GM12878 (cell line): ENCODE results near the gene LRRC74B. TPM values are rescaled to one million over a fixed set of nuclear protein-coding genes. Genes with fewer than 3 reads are reported as not detected.

Experiments
- ATAC-seq: fragments of 200-7000 bp; cut with Tn5 transposase; 3 replicates; pipeline ENCODE4 v1.9.1; 2020; ENCODE audit warnings: mild to moderate bottlenecking, moderate library complexity
- BruUV-seq: library from RNA; stranded (reverse); fragments of 400-500 nt; replicated peaks from 2 replicates; lab custom pipeline; 2021; lab: Mats Ljungman, UMichigan
- CTCF ChIA-PET: fragments of 300-600 bp; sonication (Branson Sonifier 250); formaldehyde crosslinking; extraction: SDS; loops from one replicate; lab custom pipeline; 2021; ENCODE audit warnings: inconsistent platforms; lab: Yijun Ruan, JAX
- POLR2A ChIA-PET: fragments of 350-600 bp; formaldehyde crosslinking; extraction: SDS; loops from one replicate; lab custom pipeline; 2021; ENCODE audit warnings: inconsistent platforms; lab: Charles Lee
- RAD21 ChIA-PET: fragments of 300-600 bp; sonication (Branson Sonifier 250); formaldehyde crosslinking; loops from one replicate; lab custom pipeline; 2023; ENCODE audit warnings: antibody characterized with exemption; ENCODE audit not compliant: unreplicated experiment; lab: Charles Lee
- SMC1A ChIA-PET: fragments of 300-600 bp; sonication (Branson Sonifier 250); formaldehyde crosslinking; loops from one replicate; lab custom pipeline; 2023; ENCODE audit not compliant: unreplicated experiment, uncharacterized antibody; lab: Charles Lee
- DNase-seq: peaks from one replicate; pipeline ENCODE4 v3.0.0-alpha.2; 2011; ENCODE audit warnings: low read depth, low spot score
- FAIRE-seq: peaks from 3 replicates; lab custom pipeline; 2011; peaks lifted over from hg19 to GRCh38; lab: Jason Lieb, UNC
- H2AFZ ChIP-seq: 2 replicates; pipeline ENCODE4 v1.6.0; 2011; ENCODE audit warnings: low read depth, low read length, control low read depth; ENCODE audit not compliant: control insufficient read depth
- H3K27ac ChIP-seq: 2 replicates; pipeline ENCODE4 v1.5.1; 2011; ENCODE audit warnings: control low read depth; ENCODE audit not compliant: control insufficient read depth, insufficient read depth
- H3K27me3 ChIP-seq, 2 experiments: replicated peaks in 1 of 2; 2 replicates each; pipeline versions ENCODE4 v1.6.0 to v1.6.1; 2011; ENCODE audit warnings: low read length in 1 of 2; ENCODE audit not compliant: control insufficient read depth in 2 of 2, insufficient read depth in 2 of 2
- H3K36me3 ChIP-seq, 2 experiments: 2 replicates each; pipeline ENCODE4 v1.5.1; 2011; ENCODE audit warnings: low read length in 1 of 2; ENCODE audit not compliant: control insufficient read depth in 2 of 2, insufficient read depth in 2 of 2
- H3K4me1 ChIP-seq: 2 replicates; pipeline ENCODE4 v1.6.1; 2011; ENCODE audit warnings: mild to moderate bottlenecking, low read length, moderate library complexity, mixed read lengths; ENCODE audit not compliant: control insufficient read depth, insufficient read depth
- H3K4me2 ChIP-seq: 2 replicates; pipeline ENCODE4 v1.6.0; 2011; ENCODE audit warnings: control low read depth; ENCODE audit not compliant: control insufficient read depth, insufficient read depth
- H3K4me3 ChIP-seq: fragments of 200-600 bp; sonication (generic); 2 replicates; pipeline ENCODE4 v1.5.1; 2016
- H3K79me2 ChIP-seq: 2 replicates; pipeline ENCODE4 v1.6.0; 2011; ENCODE audit warnings: low read length; ENCODE audit not compliant: control insufficient read depth, insufficient read depth
- H3K9ac ChIP-seq: 2 replicates; pipeline ENCODE4 v1.8.0; 2011; ENCODE audit warnings: low read length, control low read depth, mixed read lengths; ENCODE audit not compliant: control insufficient read depth, insufficient read depth
- H3K9me3 ChIP-seq: replicated peaks from 3 replicates; pipeline ENCODE4 v1.5.1; 2011; ENCODE audit warnings: mild to moderate bottlenecking, low read length; ENCODE audit not compliant: control insufficient read depth, insufficient read depth
- H4K20me1 ChIP-seq: 2 replicates; pipeline ENCODE4 v1.6.0; 2011; ENCODE audit not compliant: control insufficient read depth, insufficient read depth
- CBFB ChIP-seq: IDR thresholded peaks from 2 replicates; pipeline ENCODE4 v1.6.1; 2016; ENCODE audit warnings: antibody characterized with exemption, low read depth
- MYC ChIP-seq: IDR thresholded peaks from 2 replicates; pipeline ENCODE4 v1.6.1; 2011; ENCODE audit warnings: mild to moderate bottlenecking, low read length, moderate library complexity, inconsistent platforms; ENCODE audit not compliant: insufficient read depth, insufficient replicate concordance, insufficient read length, severe bottlenecking
- NFYA ChIP-seq: IDR thresholded peaks from 2 replicates; pipeline ENCODE4 v1.6.1; 2011; ENCODE audit warnings: low read depth, mild to moderate bottlenecking, low read length, improper control_type of control experiment, borderline replicate concordance
- POLR2A ChIP-seq: IDR thresholded peaks from 2 replicates; pipeline ENCODE4 v1.6.1; 2011; ENCODE audit warnings: low read depth, mild to moderate bottlenecking, low read length
- RB1 ChIP-seq: fragments of 450-650 bp; formaldehyde crosslinking; IDR thresholded peaks from 2 replicates; pipeline ENCODE4 v1.6.1; 2017; ENCODE audit warnings: mild to moderate bottlenecking, borderline replicate concordance
- SMARCA5 ChIP-seq: fragments of 450-650 bp; IDR thresholded peaks from 2 replicates; pipeline ENCODE4 v1.6.1; 2017; ENCODE audit warnings: mild to moderate bottlenecking
- WGBS: methylation state at CpG from one replicate; pipeline ENCODE4 v1.1.6; 2016; ENCODE audit warnings: low lambda C conversion rate; ENCODE audit not compliant: insufficient replicate concordance, insufficient coverage; ENCODE audit errors: missing lambda C conversion rate; 5-methylcytosine and 5-hydroxymethylcytosine counted together
- in situ Hi-C: fragments of 300-500 bp; cut with MboI; formaldehyde crosslinking; loops from 9 replicates; pipeline ENCODE4 v1.14.3; 2018; ENCODE audit warnings: mixed read lengths
- intact Hi-C: fragments of 100-400 bp; cut with micrococcal nuclease; formaldehyde crosslinking; loops from one replicate; pipeline ENCODE4 v1.14.2; 2022; ENCODE audit not compliant: unreplicated experiment
- polyA plus RNA-seq, 11 experiments: library from polyadenylated mRNA; depleted of rRNA in 4 of 11; unstranded in 6 of 11; stranded (reverse) in 5 of 11; fragments of >200 nt; fragmentation: Nextera tagmentation in 4 of 11; fragmentation: Illumina TruSeq in 1 of 11; extraction: Ambion mirVana in 4 of 11; extraction: Trizol in 1 of 11; gene quantifications; 1 replicate in 1 of 11; 2 replicates in 10 of 11; pipeline versions ENCODE4 v1.2.1 to v1.2.3, GENCODE V29; 2011 to 2016; ENCODE audit warnings: inconsistent platforms in 2 of 11, missing spikeins in 2 of 11, low read depth in 1 of 11
- total RNA-seq, 4 experiments: library from RNA; depleted of rRNA in 3 of 4; stranded (reverse); fragments of >200 nt in 3 of 4; fragmentation: Illumina TruSeq in 1 of 4; extraction: Trizol in 1 of 4; gene quantifications; 2 replicates each; pipeline versions ENCODE4 v1.2.1 to v1.2.3, GENCODE V29; 2013 to 2021
- TF ChIP-seq, protein P1 (sequence below): fragments of 450-650 bp; IDR thresholded peaks from 2 replicates; pipeline ENCODE4 v1.6.1; 2018; ENCODE audit warnings: mild to moderate bottlenecking, low read depth, moderate library complexity; ENCODE audit not compliant: partially characterized antibody
- TF ChIP-seq, protein P2 (sequence below): fragments of 150-350 bp; IDR thresholded peaks from 2 replicates; pipeline ENCODE4 v1.6.1; 2016; ENCODE audit warnings: low read depth, low read length
- TF ChIP-seq, protein P3 (sequence below): IDR thresholded peaks from 2 replicates; pipeline ENCODE4 v1.6.1; 2011; ENCODE audit warnings: low read depth, mild to moderate bottlenecking, low read length, moderate library complexity, borderline replicate concordance; ENCODE audit errors: extremely low read depth

LRRC74B gene
- total and polyA plus RNA-seq, 10 of the 15 experiments (the other 5 are each of a cell fraction or from before 2014, with no cell fraction given): not detected

DNA sequence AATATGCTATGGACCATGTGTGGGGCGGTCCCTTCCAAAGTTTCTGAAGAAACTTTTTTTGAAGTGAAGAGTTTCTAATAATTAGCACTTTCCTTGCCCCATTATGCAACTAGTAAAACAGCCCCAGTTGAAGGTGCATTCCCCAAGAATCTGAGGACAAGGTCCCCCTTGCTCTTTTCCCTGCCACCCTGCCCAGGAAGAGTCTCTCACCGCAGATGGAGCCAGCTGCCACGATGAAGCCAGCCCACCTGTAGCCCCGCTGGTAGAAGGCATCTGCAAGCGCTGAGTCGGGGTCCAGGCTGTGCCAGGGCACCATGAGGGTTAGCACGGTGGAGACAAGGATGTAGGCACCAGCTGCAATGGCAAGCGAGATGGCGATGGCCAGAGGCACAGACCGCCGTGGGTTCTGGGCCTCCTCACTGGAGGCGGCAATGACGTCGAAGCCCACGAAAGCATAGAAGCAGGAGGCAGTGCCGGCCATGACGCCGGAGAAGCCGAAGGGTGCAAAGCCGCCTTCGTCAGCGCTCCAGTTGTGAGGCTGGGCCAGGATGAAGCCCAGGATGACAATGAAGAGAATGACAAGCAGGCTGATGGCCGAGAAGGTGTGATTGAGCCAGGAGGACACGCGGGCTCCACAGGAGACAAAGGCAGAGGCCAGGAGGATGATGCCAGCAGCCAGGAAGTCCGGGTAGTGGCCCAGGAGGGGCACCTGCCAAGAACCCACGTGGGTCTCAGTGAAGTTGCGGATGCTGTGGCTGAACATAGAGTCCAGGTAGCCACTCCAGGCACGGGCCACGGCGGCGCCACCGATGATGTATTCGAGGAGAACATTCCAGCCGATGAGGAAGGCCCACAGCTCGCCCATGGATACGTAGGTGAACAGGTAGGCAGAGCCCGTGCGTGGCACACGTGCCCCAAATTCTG, 14.9 kb upstream of the LRRC74B start:
- Histone ChIP-seq H3K36me3 (no peaks in the 10 kb centered on the region), H3K4me3 (no peak overlapping the region), H3K4me2 (no peak overlapping the region), H2AFZ (no peak overlapping the region), H3K27ac (no peak overlapping the region), H3K79me2 (no peaks in the 10 kb centered on the region), H3K27me3 (no peaks in the 10 kb centered on the region; a peak in 1 of 4 replicates), H4K20me1 (no peaks in the 10 kb centered on the region)
- intact Hi-C loops (no loop called here), in situ Hi-C loops (no loop called here)
- POLR2A ChIA-PET: interaction anchor here (0.5 kb wide), 1 partner anchor 16 kb away, joined by 3 read pairs; no protein-coding TSS in a partner anchor
- DNase-seq (no peak), FAIRE-seq (no peak)
- RAD21 ChIA-PET: no interaction called here
- no peak for TF ChIP-seq NFYA
- no peak for TF ChIP-seq MYC
- TF ChIP-seq POLR2A: no peak
- TF ChIP-seq, all 136 proteins: peak for 0
- Histone ChIP-seq H3K4me1 (peaks cover 7% of the 10 kb centered on the region), H3K9me3 (no peaks in the 10 kb centered on the region), H3K9ac (no peak overlapping the region)
- ATAC-seq: no peak
- 58% methylated on average over 40 of the region's 40 CpGs for WGBS
- no TSS peak for BruUV-seq
- SMC1A ChIA-PET: no interaction called here
- CTCF ChIA-PET: no interaction called here

DNA sequence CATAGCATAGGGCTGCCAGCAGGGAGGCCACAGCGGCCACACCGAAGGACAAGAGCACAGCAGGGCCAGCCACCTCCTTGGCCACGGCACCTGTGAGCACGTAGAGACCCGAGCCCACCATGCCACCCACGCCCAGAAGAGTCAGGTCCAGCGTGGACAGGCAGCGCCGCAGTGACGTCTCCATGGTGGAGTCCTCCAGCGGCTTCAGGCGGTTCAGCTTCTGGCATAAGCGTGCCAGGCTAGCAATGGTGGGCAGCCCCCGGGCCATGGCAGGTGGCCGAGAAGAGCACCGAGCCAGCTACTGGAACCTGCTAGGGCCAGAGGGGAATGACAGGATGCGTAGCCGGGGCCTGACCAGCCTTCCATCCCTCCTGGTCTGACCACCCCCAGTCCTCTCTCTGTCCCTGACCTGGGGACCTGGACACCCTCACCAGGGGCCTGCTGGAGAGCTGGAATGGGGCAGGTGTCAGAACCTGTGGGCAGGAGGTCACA, 14.2 kb upstream of the LRRC74B start:
- H3K4me3 ChIP-seq: no peak overlapping the region
- FAIRE-seq: no peak
- intact Hi-C loops (no loop called here), in situ Hi-C loops (no loop called here)
- no peak overlapping the region for H3K9ac ChIP-seq
- peaks cover 7% of the 10 kb centered on the region for H3K4me1 ChIP-seq
- no peaks in the 10 kb centered on the region; a peak in 1 of 4 replicates for H3K27me3 ChIP-seq
- BruUV-seq: no TSS peak
- no peaks in the 10 kb centered on the region for H4K20me1 ChIP-seq
- CTCF ChIA-PET: no interaction called here
- RAD21 ChIA-PET: no interaction called here
- no peak for ATAC-seq
- POLR2A ChIA-PET: interaction anchor here (0.5 kb wide), 1 partner anchor 15 kb away, joined by 3 read pairs; no protein-coding TSS in a partner anchor
- 0 out of 2 replicates have a peak overlapping the region, but pooled peaks have one; percentile 9 for H3K4me2 ChIP-seq
- no peaks in the 10 kb centered on the region for H3K9me3 ChIP-seq
- SMC1A ChIA-PET: no interaction called here
- no peak overlapping the region for H2AFZ ChIP-seq
- WGBS: 63% methylated on average over 18 of the region's 18 CpGs
- H3K36me3 ChIP-seq: no peaks in the 10 kb centered on the region
- H3K79me2 ChIP-seq: no peaks in the 10 kb centered on the region
- H3K27ac ChIP-seq: no peak overlapping the region
- DNase-seq: no peak
- TF ChIP-seq, protein P1, sequence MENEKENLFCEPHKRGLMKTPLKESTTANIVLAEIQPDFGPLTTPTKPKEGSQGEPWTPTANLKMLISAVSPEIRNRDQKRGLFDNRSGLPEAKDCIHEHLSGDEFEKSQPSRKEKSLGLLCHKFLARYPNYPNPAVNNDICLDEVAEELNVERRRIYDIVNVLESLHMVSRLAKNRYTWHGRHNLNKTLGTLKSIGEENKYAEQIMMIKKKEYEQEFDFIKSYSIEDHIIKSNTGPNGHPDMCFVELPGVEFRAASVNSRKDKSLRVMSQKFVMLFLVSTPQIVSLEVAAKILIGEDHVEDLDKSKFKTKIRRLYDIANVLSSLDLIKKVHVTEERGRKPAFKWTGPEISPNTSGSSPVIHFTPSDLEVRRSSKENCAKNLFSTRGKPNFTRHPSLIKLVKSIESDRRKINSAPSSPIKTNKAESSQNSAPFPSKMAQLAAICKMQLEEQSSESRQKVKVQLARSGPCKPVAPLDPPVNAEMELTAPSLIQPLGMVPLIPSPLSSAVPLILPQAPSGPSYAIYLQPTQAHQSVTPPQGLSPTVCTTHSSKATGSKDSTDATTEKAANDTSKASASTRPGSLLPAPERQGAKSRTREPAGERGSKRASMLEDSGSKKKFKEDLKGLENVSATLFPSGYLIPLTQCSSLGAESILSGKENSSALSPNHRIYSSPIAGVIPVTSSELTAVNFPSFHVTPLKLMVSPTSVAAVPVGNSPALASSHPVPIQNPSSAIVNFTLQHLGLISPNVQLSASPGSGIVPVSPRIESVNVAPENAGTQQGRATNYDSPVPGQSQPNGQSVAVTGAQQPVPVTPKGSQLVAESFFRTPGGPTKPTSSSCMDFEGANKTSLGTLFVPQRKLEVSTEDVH: no peak
- TF ChIP-seq, protein P2, sequence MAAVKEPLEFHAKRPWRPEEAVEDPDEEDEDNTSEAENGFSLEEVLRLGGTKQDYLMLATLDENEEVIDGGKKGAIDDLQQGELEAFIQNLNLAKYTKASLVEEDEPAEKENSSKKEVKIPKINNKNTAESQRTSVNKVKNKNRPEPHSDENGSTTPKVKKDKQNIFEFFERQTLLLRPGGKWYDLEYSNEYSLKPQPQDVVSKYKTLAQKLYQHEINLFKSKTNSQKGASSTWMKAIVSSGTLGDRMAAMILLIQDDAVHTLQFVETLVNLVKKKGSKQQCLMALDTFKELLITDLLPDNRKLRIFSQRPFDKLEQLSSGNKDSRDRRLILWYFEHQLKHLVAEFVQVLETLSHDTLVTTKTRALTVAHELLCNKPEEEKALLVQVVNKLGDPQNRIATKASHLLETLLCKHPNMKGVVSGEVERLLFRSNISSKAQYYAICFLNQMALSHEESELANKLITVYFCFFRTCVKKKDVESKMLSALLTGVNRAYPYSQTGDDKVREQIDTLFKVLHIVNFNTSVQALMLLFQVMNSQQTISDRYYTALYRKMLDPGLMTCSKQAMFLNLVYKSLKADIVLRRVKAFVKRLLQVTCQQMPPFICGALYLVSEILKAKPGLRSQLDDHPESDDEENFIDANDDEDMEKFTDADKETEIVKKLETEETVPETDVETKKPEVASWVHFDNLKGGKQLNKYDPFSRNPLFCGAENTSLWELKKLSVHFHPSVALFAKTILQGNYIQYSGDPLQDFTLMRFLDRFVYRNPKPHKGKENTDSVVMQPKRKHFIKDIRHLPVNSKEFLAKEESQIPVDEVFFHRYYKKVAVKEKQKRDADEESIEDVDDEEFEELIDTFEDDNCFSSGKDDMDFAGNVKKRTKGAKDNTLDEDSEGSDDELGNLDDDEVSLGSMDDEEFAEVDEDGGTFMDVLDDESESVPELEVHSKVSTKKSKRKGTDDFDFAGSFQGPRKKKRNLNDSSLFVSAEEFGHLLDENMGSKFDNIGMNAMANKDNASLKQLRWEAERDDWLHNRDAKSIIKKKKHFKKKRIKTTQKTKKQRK: no peak
- TF ChIP-seq, protein P3, sequence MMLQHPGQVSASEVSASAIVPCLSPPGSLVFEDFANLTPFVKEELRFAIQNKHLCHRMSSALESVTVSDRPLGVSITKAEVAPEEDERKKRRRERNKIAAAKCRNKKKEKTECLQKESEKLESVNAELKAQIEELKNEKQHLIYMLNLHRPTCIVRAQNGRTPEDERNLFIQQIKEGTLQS: no peak
- TF ChIP-seq SMARCA5 (no peak), RB1 (no peak), CBFB (no peak)
